HG03159 (cell line): ENCODE data around the gene SNED1.
"Not testable (repeated sequence)": the region's sequence is repeated elsewhere in the genome, so short reads cannot be mapped to it uniquely, and the experiment has no call there.

Experiments used
- ATAC-seq: cut with Tn5 transposase; IDR thresholded peaks from one replicate; pipeline ENCODE4 v1.9.1; 2021; ENCODE audit warnings: mild to moderate bottlenecking, moderate library complexity; ENCODE audit not compliant: unreplicated experiment

Gene SNED1

DNA sequence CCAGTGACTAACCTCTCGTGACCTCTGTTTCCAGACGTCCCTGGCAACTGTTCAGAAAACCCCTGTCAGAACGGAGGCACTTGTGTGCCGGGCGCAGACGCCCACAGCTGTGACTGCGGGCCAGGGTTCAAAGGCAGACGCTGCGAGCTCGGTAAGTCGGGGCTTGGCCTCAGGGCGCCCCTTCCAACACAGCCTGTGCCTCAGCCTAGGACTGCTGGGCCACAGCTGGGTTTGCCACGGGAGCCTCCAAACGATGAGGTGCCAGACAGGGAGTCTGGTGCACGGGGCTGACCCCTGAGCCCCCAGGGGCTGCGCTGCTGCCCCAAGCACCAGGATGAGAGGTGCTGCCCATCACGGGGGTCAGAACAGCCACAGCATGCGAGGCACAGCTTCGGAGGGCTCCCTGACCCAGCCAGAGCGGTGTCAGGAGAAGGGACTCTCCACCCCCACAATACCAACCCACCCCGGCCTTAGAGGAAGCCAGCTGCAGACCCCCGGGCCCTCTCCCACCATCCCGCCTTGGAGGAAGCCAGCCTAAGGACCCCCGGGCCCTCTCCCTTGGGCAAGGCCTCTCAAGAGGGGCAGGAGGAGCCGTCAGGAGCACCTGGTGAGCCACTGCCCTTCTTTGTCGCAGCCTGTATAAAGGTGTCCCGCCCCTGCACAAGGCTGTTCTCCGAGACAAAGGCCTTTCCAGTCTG is 83.4 kb downstream of the SNED1 start:
- no peak for ATAC-seq

DNA sequence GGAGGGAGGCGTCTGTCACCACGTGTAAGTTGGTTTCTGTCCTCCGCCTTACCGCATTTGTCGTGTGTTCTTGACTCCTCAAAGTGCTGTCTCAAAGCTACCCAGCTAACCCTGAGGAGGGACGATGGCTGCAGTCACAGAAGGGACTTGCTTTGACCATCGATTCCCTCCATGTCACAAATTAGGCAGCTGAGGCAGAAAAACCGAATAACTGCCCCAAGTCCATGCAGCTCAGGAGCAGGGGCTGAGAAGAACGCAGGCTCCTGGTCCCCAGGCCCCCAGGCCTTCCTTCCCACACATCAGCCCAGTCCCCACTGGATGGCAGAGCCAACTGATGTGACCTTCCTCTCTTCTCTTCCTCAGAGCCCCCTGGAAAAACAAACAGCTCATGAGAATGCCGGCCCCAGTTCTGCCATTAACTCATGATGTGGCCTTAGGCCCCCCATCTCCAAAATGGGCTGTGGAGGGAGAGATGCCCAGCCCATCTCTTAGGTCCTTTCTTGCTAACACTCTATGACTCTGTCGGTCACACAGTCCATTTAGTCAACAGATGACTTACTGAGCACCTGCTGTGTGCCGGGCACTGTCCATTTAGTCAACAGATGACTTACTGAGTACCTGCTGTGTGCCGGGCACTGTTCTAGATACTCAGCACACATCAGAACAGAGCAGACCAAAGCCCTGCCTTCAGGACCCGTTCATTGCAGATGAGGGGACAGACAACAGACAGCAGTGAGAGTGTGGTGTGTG is 84.1 kb downstream of the SNED1 start:
- no peak for ATAC-seq

DNA sequence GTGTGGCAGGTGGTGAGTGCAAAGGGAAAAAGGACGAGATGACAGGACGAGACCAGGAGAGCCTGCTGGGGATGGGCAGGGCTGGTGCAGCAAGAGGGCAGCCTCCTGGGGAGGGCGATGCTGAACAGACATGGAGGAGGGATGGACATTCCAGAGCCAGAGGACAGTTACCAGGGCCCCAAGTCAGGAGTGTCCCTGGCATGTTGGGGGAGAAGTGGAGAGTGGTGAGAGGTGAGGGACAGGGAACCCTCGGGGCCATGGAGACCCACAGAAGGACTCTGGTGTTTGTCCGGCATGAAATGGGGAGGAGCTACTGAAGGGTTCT is 84.6 kb downstream of the SNED1 start:
- ATAC-seq: no peak

DNA sequence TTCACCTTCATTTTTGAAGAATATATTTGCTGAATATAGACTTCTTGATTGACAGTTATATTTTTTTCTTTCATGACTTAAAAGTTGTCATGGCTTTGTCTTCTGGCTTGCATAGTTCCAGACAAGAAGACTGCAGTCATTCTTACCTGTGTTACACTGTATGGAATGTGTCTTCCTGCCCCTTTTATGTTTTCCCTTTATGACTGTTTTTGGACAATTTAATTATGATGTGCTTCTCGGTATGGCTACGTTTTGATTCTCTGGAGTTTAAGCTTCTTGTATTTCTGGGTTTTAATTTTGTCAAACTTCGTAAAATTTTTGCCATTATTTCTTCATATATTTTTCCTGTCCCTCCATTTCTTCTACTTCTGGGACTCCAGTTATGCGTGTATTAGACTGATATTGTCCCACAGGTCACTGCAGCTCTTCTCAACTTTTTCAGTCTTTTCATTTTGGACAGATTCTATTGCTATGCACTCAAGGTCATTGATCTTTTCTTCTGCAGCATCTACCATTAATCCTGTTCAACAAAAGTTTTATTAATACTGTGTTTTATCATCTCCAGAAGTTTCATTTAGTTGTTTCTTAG is 86.5 kb downstream of the SNED1 start:
- ATAC-seq: no peak

DNA sequence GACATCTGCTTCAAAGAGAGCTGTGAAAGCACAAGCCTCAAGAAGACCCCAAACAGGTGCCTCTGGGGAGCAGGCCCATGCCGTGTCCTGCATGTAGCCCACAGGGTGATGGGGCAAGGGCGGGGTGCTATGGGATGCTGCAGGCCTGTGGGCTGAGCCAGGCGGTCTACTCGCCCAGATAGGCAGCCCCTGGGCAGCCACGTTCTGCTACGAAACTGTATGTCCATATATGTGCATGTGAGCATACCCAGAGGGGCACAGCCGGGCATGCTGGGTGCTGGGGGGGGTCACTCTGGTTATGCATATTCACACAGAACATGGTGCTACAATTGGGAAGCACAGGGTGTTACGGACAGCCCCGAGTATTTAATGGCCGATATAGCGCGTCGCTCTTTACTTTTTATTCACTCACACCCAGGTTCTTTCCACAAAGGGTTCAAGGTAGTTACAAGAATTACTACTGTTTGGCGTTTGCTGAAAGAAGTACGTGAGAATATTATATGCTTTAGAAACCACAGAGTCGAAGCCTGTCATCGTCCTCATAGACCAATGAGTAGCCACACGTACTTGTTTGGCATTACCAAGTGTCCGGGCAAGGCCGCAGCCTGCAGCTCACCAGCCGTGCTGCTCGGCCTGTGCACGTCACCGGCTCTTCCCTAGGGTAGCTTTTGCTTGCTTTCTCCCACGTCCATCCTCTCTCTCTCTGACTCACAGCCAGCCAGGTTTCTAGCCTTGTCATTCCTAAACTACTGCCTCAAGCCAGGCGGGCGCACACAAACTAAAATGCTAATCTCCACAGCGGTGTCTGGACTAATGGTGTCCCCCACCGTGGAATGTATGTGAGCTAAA is 89.2 kb downstream of the SNED1 start:
- ATAC-seq: no peak

DNA sequence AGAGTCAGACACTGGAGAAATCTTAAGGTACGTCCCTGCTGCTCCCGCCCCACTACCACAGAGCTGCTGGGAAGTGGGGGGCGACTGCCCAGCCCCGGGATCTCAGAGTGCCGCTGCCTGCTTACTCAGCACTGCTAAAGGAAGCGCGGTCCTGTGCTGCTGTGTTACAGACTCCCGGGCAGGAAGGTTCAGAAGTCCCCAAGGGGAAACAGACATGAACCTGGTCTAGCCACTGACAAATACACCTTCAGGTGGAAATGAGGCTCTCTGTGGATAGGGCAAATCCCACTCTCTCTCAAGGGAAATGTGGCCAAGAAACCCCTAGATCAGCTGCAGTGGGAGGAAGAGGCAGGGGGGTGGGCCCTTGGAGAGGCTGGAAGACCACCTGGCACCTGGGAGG is 90.0 kb downstream of the SNED1 start:
- ATAC-seq: no peak

DNA sequence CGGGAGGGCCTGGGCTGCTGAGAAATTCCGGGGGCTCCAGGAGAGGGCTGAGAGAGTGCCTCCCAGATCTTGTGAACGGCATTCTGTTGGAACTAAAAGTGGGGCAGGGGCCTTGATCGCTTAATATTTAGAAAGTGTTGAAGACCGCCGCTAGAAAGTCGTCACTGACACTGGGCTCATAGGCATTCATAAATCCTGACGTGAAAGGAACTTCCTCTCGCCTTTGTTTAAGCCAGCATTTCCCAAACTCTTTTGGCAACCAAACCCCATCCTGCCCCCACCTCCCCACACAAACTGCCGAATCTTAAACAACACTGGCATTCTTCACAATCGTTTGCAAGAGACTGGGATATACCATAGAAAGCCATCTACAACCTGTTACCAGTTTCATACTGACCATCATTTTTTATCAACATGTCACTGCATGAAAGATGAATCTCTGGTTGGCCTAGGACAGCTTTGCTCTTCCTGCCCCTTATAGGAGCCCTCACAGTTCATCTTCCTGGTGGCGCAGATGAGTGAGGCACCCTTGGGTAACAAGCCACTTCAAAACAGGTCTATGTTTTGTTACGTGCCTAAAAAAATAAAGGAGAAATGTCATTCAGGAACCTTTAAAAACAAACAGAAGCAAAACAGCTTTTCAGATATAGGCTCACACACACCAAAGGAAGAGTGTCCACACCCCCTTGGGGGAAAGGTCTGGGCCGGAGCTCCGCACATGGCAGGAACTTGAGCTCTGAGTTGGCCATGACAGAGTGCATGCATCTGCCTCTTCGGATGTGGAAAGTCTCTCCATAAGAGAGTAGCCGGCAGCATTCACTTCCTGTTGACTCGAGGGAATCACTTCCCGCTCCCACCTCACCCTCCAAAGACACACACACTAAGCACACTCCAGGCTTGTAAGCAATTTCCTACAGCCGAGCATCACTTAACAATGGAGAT is 90.6 kb downstream of the SNED1 start:
- no peak for ATAC-seq

DNA sequence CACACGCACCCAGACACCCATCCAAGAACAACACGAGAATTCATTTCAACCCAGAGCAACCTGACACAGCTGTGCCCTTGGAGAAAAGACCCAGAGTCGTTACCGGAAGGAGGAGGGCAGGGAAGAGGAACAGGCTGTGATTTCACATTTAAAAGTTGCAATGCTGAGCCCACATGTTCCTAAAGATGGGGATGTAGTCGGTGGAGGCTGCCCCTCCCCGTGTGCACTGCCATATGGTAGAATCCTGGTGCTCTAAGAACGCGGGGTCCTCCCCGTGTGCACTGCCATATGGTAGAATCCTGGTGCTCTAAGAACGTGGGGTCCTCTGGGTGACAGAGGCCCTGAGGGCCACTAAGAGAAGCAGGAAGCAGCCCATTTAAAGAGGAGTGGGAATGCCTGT is 92.8 kb downstream of the SNED1 start:
- ATAC-seq: no peak

DNA sequence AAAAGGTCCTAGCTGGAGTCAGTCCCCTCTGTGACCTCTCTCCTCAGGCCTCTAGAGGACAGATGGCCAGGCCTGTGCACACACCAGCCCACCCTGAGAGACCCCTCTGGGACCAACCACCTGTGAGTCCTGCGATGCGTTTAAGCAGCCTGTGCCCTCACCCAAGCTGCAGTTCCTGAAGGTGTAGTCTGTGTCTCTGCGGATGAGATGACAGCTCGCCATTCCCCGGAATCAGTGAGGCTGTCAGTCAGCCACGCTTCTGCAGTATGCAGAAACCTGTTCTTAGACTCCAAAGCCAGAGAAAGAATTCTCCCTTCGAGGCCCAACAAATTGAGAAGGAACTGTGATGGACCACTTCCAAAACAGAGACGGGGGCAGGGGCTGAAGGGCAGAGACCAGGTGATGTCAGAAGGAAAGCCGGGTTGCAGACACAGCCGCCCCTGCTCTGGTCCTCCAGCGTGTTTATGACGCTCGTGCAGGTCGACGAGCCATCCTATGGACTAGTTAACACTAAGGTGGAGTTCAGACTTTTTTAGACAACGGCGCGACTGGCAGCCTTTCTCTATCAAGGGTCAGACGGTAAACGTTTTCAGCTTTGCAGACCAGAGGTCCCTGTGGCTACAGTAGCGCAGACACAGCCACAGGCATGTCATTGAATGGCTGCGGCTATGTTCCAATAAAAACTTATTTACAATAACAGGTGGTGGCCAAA is 93.5 kb downstream of the SNED1 start:
- no peak for ATAC-seq

DNA sequence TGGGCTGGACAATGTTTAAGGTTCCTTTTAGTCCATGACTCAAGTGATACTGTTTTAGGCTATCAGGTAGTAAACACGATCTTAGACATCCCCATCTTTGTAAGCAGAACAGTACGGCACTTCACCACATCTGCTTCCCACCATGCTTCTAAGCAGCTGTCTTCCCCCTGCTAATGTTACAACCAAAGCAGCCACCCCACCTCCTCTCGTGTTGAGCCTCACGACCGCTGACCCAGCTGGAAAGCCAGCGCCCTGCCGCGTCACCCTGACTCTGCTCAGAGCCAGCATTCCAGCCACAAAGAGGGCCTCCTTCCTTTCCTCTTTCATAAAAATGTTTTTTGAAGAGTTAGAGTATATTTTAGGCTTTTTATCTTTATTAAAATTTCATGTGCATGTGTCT is 94.3 kb downstream of the SNED1 start:
- ATAC-seq: no peak

DNA sequence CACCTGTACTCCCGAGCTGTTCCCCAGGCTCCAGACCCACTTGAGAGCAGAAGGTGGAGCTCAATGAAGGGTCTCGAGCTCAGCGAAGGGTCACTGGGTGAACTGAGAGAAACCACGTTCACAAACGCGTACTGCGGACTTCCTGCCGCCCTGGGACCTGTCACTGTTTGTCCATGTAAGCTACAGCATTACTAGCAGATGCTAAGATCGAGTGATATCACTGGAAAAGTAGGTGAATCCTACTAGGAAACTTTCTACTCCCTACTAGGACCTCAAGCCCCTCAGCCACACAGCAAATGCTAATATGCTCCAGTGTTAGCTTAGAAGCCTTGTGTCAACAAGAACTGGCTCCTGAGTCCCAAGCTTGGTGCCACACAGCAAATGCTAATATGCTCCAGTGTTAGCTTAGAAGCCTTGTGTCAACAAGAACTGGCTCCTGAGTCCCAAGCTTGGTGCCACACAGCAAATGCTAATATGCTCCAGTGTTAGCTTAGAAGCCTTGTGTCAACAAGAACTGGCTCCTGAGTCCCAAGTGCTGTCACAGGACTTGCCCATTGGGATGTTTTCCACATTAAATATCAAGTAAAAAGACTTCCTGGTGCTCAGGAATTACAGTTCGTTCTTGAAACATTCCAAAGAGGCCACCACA is 94.8 kb downstream of the SNED1 start:
- not testable (repeated sequence) for ATAC-seq

DNA sequence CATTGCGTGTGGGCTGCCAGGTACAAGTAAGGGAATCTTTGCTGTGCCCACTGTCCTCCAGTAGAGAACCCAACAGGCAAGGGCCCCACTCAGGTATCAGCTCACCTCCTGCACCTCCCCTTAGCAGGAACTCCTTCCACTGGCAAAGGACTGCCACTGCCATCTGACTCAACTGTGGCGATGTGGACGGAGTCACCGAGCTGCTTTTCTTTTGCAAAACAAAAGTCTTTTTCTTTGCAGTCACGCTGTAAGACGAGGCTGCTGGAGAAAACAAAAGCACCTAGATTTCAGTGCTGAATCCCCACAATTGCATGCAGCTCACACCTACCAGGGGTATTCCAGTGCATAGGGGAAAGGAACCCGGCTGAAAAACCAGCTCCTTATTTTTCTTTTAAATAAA is 95.8 kb downstream of the SNED1 start:
- ATAC-seq: no peak

DNA sequence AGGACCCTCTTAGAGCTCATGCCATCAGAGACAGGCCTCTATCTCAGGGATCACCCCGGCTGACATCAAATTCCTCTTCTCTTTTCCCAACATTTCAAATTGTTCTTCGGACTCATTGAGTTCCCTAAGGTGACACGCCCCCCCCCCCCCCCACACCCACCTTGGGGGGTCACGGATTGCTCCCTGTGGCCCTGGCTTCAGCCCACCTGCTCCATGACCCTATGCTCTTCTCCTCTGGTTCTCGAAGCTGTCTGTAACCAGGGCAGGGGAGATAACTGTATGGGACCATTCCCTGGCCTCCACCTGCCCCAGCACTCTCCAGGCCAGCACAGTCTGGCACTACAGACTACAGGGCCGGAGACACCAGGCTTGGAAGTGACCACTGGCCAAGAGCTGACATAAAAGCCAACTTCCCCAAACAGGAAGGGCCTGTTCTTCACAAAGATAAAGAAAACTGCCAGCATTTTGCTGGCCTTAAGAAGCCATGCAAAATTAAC is 96.6 kb downstream of the SNED1 start:
- no peak for ATAC-seq

DNA sequence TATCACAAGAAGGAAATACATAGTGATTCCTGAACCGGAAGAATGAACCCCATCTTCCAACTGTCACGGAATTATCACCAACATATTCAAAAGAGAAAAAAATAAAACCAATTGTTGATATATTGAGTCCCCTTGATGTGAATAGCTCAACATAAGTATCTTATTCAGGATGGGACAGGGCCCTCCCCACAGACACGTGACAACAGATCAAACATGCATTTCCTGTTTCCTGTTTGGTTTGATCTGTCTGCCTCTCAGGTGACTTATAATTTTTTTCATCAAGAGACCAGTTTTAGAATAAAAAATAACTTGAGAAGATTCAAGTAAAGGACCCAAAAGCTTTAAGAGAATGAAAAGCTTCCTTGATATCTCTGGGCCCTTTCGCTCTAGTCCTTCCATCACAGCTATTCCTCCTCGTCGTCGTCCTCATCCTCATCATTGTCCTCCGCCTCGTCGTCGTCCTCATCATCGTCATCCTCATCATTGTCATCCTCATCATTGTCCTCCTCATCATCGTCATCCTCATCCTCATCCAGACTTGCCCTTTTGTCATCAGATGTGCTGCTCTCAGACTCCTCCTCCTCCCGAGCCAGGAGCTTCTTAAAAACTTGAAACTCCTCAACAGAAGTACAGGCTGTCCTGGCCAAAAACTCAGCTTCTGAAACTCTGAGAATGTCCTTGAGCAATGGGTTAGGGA is 97.3 kb downstream of the SNED1 start:
- no peak for ATAC-seq

DNA sequence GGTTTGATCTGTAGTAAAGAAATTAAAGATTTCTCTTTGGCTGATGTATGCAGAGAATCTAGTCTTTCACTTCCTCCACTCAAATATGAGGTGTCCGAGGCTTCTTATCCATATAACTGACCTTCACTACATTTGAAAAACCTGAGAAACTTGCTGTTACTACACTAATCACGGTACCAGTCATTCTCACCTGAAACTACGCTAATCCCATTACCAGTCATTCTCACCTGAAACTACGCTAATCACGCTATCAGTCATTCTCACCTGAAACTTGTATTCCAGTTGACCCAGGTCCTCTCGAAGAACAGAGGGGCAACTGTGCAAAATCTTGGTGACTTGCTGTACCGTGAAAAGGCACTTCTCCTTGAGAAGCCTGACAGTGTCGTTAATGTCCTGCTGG is 98.6 kb downstream of the SNED1 start:
- ATAC-seq: peak; percentile 43

DNA sequence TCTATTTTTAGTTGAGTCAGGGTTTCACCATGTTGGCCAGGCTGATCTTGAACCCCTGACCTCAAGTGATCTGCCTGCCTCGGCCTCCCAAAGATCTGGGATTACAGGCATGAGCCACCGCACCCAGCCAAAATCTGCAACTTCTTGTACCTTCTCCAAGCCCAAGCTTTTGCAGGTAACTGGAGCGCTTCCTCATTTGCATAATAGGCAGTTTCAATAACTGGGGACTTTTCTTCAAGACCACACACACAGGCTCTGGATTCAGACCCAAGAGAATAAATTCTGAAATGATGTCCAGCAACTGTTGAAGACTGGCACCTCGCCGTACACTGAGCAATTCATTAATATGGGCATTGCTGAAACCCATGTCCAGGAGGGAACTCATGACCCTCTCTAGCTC is 100.8 kb downstream of the SNED1 start:
- ATAC-seq: no peak

DNA sequence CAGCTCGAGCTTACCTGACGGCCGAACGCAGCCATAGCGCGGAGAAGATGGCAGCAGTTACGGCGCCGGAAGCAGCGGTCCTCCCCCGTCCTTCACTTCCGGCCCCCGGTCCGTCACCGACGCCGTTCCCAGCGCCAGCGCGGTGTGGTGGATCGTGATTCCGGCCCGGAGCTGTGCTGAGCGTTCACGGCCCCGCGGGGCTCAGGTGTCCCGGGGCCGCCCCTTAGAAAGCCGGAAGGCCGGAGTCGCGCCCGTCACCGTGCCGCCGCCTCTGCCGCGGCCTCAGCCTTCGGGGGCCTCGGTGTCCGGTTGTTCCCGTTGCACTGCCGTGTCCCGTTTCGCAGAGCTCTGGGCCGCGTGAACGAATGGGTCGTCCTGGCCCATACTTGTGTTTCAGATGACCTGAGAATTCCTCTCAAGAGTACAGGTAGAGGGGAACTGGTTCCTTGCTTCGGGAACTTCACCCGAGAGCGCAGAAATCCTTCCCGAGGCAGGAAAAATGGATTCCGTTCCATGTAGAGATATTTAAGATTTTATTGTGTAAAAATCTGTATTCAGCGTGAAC is 103.9 kb downstream of the SNED1 start, which contains the start of gene MTERF4:
TSS of gene MTERF4 (minus strand) at position 49 of the 565 bp plus-strand sequence. CDS start at position 35, 14 bp downstream.
- peak; percentile 82 for ATAC-seq

DNA sequence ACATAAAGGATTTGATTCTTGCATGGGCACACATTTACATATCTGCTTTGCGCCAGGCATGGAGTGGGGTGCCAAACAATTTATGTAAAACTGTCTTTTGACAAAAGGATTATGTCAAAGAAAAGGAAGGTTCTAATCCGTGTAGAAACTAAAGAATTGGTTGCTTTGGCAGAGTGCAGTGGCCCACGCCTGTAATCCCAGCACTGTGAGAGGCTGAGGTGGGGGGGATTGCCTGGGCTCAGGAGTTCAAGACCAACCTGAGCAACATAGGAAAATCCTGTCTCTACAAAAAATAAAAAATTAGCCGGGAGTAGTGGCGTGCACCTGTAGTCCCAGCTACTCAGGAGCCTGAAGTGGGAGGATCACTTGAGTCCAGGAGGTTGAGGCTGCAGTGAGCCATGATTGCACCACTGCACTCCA is 104.8 kb downstream of the SNED1 start:
- no peak for ATAC-seq
